Loucy (cell line): Measurements from ENCODE around the gene MTMR10.

Experiments
- H2AFZ ChIP-seq: fragments of 200-600 bp; sonication (generic); 2 replicates; pipeline ENCODE4 v1.6.0; 2016; ENCODE audit warnings: antibody characterized with exemption, mild to moderate bottlenecking, low read length, moderate library complexity
- H3F3A ChIP-seq: fragments of 200-600 bp; 2 replicates; pipeline ENCODE4 v1.6.0; 2016; ENCODE audit warnings: antibody characterized with exemption, low read depth, mild to moderate bottlenecking
- H3K27me3 ChIP-seq: fragments of 200-600 bp; sonication (generic); 2 replicates; pipeline ENCODE4 v1.6.1; 2014; ENCODE audit warnings: low read length, mild to moderate bottlenecking; ENCODE audit not compliant: insufficient read depth, poor library complexity, severe bottlenecking
- H3K36me3 ChIP-seq: fragments of 200-600 bp; sonication (generic); 2 replicates; pipeline ENCODE4 v1.6.1; 2016; ENCODE audit warnings: low read length; ENCODE audit not compliant: insufficient read depth
- H3K4me1 ChIP-seq: fragments of 200-600 bp; sonication (generic); 2 replicates; pipeline ENCODE4 v1.5.1; 2014; ENCODE audit warnings: low read length, mild to moderate bottlenecking; ENCODE audit not compliant: insufficient read depth, poor library complexity, severe bottlenecking
- H3K4me2 ChIP-seq: fragments of 200-600 bp; sonication (generic); 2 replicates; pipeline ENCODE4 v1.6.0; 2014; ENCODE audit warnings: antibody characterized with exemption, low read length, low read depth, mild to moderate bottlenecking; ENCODE audit not compliant: poor library complexity, severe bottlenecking
- H3K4me3 ChIP-seq: fragments of 200-600 bp; sonication (generic); 2 replicates; pipeline ENCODE4 v1.5.1; 2014; ENCODE audit warnings: low read length, mild to moderate bottlenecking, mixed read lengths; ENCODE audit not compliant: poor library complexity, severe bottlenecking
- H3K79me2 ChIP-seq: fragments of 200-600 bp; sonication (generic); 2 replicates; pipeline ENCODE4 v1.6.1; 2014; ENCODE audit warnings: low read length; ENCODE audit not compliant: insufficient read depth
- H3K9ac ChIP-seq: fragments of 200-600 bp; sonication (generic); 2 replicates; pipeline ENCODE4 v1.6.0; 2014; ENCODE audit warnings: mild to moderate bottlenecking, low read depth, low read length, moderate library complexity; ENCODE audit not compliant: poor library complexity, severe bottlenecking
- H3K9me2 ChIP-seq: fragments of 200-600 bp; sonication (generic); replicated peaks from 2 replicates; pipeline ENCODE4 v1.6.1; 2016; ENCODE audit warnings: low read depth, low read length, mixed read lengths
- H3K9me3 ChIP-seq: fragments of 200-600 bp; sonication (generic); 2 replicates; pipeline ENCODE4 v1.6.1; 2014; ENCODE audit warnings: mild to moderate bottlenecking, antibody characterized with exemption, low read length, low read depth; ENCODE audit not compliant: insufficient read depth
- H4K20me1 ChIP-seq: fragments of 200-600 bp; sonication (generic); 2 replicates; pipeline ENCODE4 v1.6.0; 2014; ENCODE audit warnings: antibody characterized with exemption, low read length, mild to moderate bottlenecking; ENCODE audit not compliant: insufficient read depth, poor library complexity, severe bottlenecking
- EZH2phosphoT487 ChIP-seq: fragments of 200-600 bp; IDR thresholded peaks from 2 replicates; pipeline ENCODE4 v1.6.1; 2018; ENCODE audit warnings: antibody characterized with exemption, mild to moderate bottlenecking, moderate library complexity, borderline replicate concordance
- TF ChIP-seq, protein P1 (sequence below): fragments of 200-600 bp; sonication (generic); conservative IDR thresholded peaks from 2 replicates; pipeline ENCODE4 v1.5.1; 2014; ENCODE audit warnings: mild to moderate bottlenecking, antibody characterized with exemption, low read length

MTMR10 gene

DNA sequence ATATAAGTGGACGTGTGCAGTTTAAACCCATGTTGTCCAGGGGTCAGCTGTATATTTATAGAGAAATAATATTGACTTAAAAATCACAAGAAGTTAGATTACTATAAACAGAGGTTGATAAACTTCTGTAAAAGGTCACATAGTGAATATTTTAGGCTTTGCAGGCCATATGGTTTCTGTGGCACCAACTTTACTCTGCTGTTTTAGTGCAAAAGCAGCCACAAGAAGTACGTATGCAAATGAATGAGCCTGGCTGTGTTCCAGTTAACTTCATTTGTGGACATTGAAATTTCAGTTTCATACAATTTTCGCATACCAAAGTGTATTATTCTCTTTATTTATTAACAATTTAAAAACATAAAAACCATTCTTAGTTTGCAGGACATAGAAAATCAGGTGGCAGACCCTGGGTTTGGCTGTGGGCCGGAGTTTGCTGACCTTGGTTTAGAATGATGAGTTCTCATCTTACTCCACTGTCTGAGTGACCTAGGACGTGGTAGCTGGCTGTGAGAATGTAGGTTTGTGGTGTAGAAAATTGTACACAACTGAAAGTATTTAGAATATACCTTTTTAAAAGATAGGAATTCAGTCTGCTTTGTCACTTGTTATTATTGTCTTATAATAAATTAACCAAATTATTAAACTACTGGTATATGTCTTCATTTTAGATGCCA, 71.4 kb downstream of the MTMR10 start:
- H3K27me3 ChIP-seq, result no peaks in the 10 kb centered on the region
- no peaks in the 10 kb centered on the region for H4K20me1 ChIP-seq
- H3K9me2 ChIP-seq, result no peaks in the 10 kb centered on the region
- no peak overlapping the region for H2AFZ ChIP-seq
- peaks cover 85% of the 10 kb centered on the region; the same call in 1 of the 2 replicates for H3K36me3 ChIP-seq
- peaks cover 8% of the 10 kb centered on the region for H3K4me1 ChIP-seq
- H3K79me2 ChIP-seq, result no peaks in the 10 kb centered on the region; the same call in 1 of the 2 replicates
- no peak overlapping the region for H3K9ac ChIP-seq
- no peak overlapping the region for H3K4me3 ChIP-seq
- TF ChIP-seq, protein P1, sequence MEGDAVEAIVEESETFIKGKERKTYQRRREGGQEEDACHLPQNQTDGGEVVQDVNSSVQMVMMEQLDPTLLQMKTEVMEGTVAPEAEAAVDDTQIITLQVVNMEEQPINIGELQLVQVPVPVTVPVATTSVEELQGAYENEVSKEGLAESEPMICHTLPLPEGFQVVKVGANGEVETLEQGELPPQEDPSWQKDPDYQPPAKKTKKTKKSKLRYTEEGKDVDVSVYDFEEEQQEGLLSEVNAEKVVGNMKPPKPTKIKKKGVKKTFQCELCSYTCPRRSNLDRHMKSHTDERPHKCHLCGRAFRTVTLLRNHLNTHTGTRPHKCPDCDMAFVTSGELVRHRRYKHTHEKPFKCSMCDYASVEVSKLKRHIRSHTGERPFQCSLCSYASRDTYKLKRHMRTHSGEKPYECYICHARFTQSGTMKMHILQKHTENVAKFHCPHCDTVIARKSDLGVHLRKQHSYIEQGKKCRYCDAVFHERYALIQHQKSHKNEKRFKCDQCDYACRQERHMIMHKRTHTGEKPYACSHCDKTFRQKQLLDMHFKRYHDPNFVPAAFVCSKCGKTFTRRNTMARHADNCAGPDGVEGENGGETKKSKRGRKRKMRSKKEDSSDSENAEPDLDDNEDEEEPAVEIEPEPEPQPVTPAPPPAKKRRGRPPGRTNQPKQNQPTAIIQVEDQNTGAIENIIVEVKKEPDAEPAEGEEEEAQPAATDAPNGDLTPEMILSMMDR, result no peak
- TF ChIP-seq EZH2phosphoT487, result no peak
- H3K9me3 ChIP-seq, result no peaks in the 10 kb centered on the region
- H3K4me2 ChIP-seq, result no peak overlapping the region
- H3F3A ChIP-seq, result no peaks in the 10 kb centered on the region

GRCh38 chr15:30918366-30918765, 73.1 kb downstream of the MTMR10 start:
- H3K9me2 ChIP-seq, result no peaks in the 10 kb centered on the region
- no peaks in the 10 kb centered on the region for H3K27me3 ChIP-seq
- peaks cover 8% of the 10 kb centered on the region for H3K4me1 ChIP-seq
- H3K4me3 ChIP-seq, result no peak overlapping the region
- TF ChIP-seq, protein P1, result no peak
- no peak for TF ChIP-seq EZH2phosphoT487
- no peak overlapping the region for H3K9ac ChIP-seq
- no peaks in the 10 kb centered on the region for H3F3A ChIP-seq
- no peak overlapping the region for H2AFZ ChIP-seq
- no peaks in the 10 kb centered on the region; the same call in 1 of the 2 replicates for H3K79me2 ChIP-seq
- H4K20me1 ChIP-seq, result no peaks in the 10 kb centered on the region
- H3K36me3 ChIP-seq, result peaks cover 86% of the 10 kb centered on the region; the same call in 1 of the 2 replicates
- no peak overlapping the region for H3K4me2 ChIP-seq
- H3K9me3 ChIP-seq, result no peaks in the 10 kb centered on the region

- no peaks in the 10 kb centered on the region for H3K9me2 ChIP-seq
- H3K36me3 ChIP-seq, result peaks cover 79% of the 10 kb centered on the region; the same call in 1 of the 2 replicates
- no peaks in the 10 kb centered on the region for H3K27me3 ChIP-seq
- no peaks in the 10 kb centered on the region for H3F3A ChIP-seq
- no peak overlapping the region for H3K4me2 ChIP-seq
- no peak overlapping the region for H3K9ac ChIP-seq
- H3K4me3 ChIP-seq, result no peak overlapping the region
- peaks cover 5% of the 10 kb centered on the region for H3K4me1 ChIP-seq
- no peaks in the 10 kb centered on the region; the same call in 1 of the 2 replicates for H3K79me2 ChIP-seq
- no peak for TF ChIP-seq EZH2phosphoT487
- TF ChIP-seq, protein P1, result no peak
- H4K20me1 ChIP-seq, result no peaks in the 10 kb centered on the region
- no peaks in the 10 kb centered on the region for H3K9me3 ChIP-seq
- H2AFZ ChIP-seq, result no peak overlapping the region
Observed at GRCh38 chr15:30917675-30918074, 73.8 kb downstream of the MTMR10 start.
